Colon (tissue), 2 donors: ENCODE measurements around the gene KIF9.
"Not testable (repeated sequence)": the region's sequence is repeated elsewhere in the genome, so short reads cannot be mapped to it uniquely, and the experiment has no call there.

Experiments
- FAIRE-seq: peaks from 2 replicates; lab custom pipeline; 2012; peaks lifted over from hg19 to GRCh38; lab: Jason Lieb, UNC
- donor health status: control.
- donor health status: control.

The KIF9 gene

GRCh38 chr3:47293822-47294221 is 11.2 kb upstream of the KIF9 start:
- no peak for FAIRE-seq

GRCh38 chr3:47291754-47292420 is 9.3 kb upstream of the KIF9 start:
- not testable (repeated sequence) for FAIRE-seq

GRCh38 chr3:47291158-47291753 is 8.7 kb upstream of the KIF9 start:
- no peak for FAIRE-seq

- no peak for FAIRE-seq
Measured at GRCh38 chr3:47288966-47289910, 6.6 kb upstream of the KIF9 start.

GRCh38 chr3:47283591-47284364 is 1.2 kb upstream of the KIF9 start:
- FAIRE-seq = no peak

GRCh38 chr3:47283193-47283537 is 566 bp upstream of the KIF9 start:
- no peak for FAIRE-seq

- no peak for FAIRE-seq
Measured at GRCh38 chr3:47280519-47280918, 2.1 kb downstream of the KIF9 start.

- FAIRE-seq = no peak
Measured at GRCh38 chr3:47276558-47276957, 6.0 kb downstream of the KIF9 start.

GRCh38 chr3:47274652-47275051 is 7.9 kb downstream of the KIF9 start:
- no peak for FAIRE-seq

- no peak for FAIRE-seq
Measured at GRCh38 chr3:47273564-47273963, 9.0 kb downstream of the KIF9 start.

GRCh38 chr3:47270526-47270925 is 12.1 kb downstream of the KIF9 start:
- no peak for FAIRE-seq

GRCh38 chr3:47267490-47267824 is 15.1 kb downstream of the KIF9 start:
- FAIRE-seq = no peak

- FAIRE-seq = no peak
Measured at GRCh38 chr3:47266709-47267489, 15.7 kb downstream of the KIF9 start.

GRCh38 chr3:47265725-47266428 is 16.7 kb downstream of the KIF9 start:
- no peak for FAIRE-seq

- FAIRE-seq = no peak
Measured at GRCh38 chr3:47265008-47265407, 17.6 kb downstream of the KIF9 start.

- no peak for FAIRE-seq
Measured at GRCh38 chr3:47261301-47261700, 21.3 kb downstream of the KIF9 start.

- FAIRE-seq = no peak
Measured at GRCh38 chr3:47260605-47261004, 22.0 kb downstream of the KIF9 start.

- no peak for FAIRE-seq
Measured at GRCh38 chr3:47259114-47259513, 23.5 kb downstream of the KIF9 start.

GRCh38 chr3:47256331-47256730 is 26.3 kb downstream of the KIF9 start:
- not testable (repeated sequence) for FAIRE-seq

GRCh38 chr3:47251689-47252088 is 30.9 kb downstream of the KIF9 start:
- no peak for FAIRE-seq

- FAIRE-seq = not testable (repeated sequence)
Measured at GRCh38 chr3:47251085-47251484, 31.5 kb downstream of the KIF9 start.
